Osteocyte (in vitro differentiated cells): ENCODE data around the gene HS3ST2. TPM values are rescaled to one million over a fixed set of nuclear protein-coding genes. Genes with fewer than 3 reads are reported as not detected.
"Not testable (repeated sequence)": the region's sequence is repeated elsewhere in the genome, so short reads cannot be mapped to it uniquely, and the experiment has no call there.

Experiments
- DNase-seq: peaks from one replicate; pipeline ENCODE4 v3.0.0; 2021; ENCODE audit warnings: mixed read lengths; ENCODE audit not compliant: unreplicated experiment; ENCODE audit errors: extremely low spot score
- H3K27ac Mint-ChIP-seq: one replicate; pipeline ENCODE4 v1.8.0; 2021; ENCODE audit warnings: mild to moderate bottlenecking, mixed read lengths; ENCODE audit not compliant: unreplicated experiment
- H3K27me3 Mint-ChIP-seq: one replicate; pipeline ENCODE4 v1.8.0; 2021; ENCODE audit warnings: mixed read lengths; ENCODE audit not compliant: unreplicated experiment
- H3K36me3 Mint-ChIP-seq: one replicate; pipeline ENCODE4 v1.8.0; 2021; ENCODE audit warnings: mixed read lengths; ENCODE audit not compliant: unreplicated experiment
- H3K4me1 Mint-ChIP-seq: one replicate; pipeline ENCODE4 v1.8.0; 2021; ENCODE audit warnings: mixed read lengths; ENCODE audit not compliant: unreplicated experiment
- H3K4me3 Mint-ChIP-seq: one replicate; pipeline ENCODE4 v1.8.0; 2021; ENCODE audit warnings: mild to moderate bottlenecking, moderate library complexity, mixed read lengths; ENCODE audit not compliant: unreplicated experiment
- H3K9me3 Mint-ChIP-seq: one replicate; pipeline ENCODE4 v1.8.0; 2021; ENCODE audit warnings: mixed read lengths; ENCODE audit not compliant: unreplicated experiment
- CTCF ChIP-seq: fragments of 200-600 bp; sonication (generic); IDR thresholded peaks from 2 replicates; pipeline ENCODE4 v1.5.0; 2021; ENCODE audit warnings: antibody characterized with exemption, mild to moderate bottlenecking, moderate library complexity
- total RNA-seq: library from RNA; stranded (reverse); gene quantifications from 2 replicates; pipeline ENCODE4 v1.2.1, GENCODE V29; 2021

The HS3ST2 gene
- total RNA-seq, 1 donor from 2014 or later = not detected

GRCh38 chr16:22838681-22839080 is 24.7 kb downstream of the HS3ST2 start:
- no peaks in the 10 kb centered on the region for H3K9me3 Mint-ChIP-seq
- no peaks in the 10 kb centered on the region for H3K4me1 Mint-ChIP-seq
- H3K27me3 Mint-ChIP-seq = peaks cover 6% of the 10 kb centered on the region
- TF ChIP-seq CTCF = no peak
- no peaks in the 10 kb centered on the region for H3K36me3 Mint-ChIP-seq
- peak; percentile 73 for DNase-seq
- H3K27ac Mint-ChIP-seq = no peak overlapping the region
- no peak overlapping the region for H3K4me3 Mint-ChIP-seq

- DNase-seq = peak; percentile 56
- H3K9me3 Mint-ChIP-seq, H3K27ac Mint-ChIP-seq, H3K27me3 Mint-ChIP-seq, H3K36me3 Mint-ChIP-seq, H3K4me1 Mint-ChIP-seq, H3K4me3 Mint-ChIP-seq: not testable (repeated sequence)
These were observed 28.1 kb downstream of the HS3ST2 start for GRCh38 chr16:22842031-22842430.

GRCh38 chr16:22843122-22843521 is 29.2 kb downstream of the HS3ST2 start:
- Mint-ChIP-seq H3K27ac (no peak overlapping the region), H3K4me1 (no peaks in the 10 kb centered on the region), H3K27me3 (peaks cover 3% of the 10 kb centered on the region), H3K4me3 (no peak overlapping the region), H3K9me3 (no peaks in the 10 kb centered on the region), H3K36me3 (no peaks in the 10 kb centered on the region)
- peak; percentile 21 for DNase-seq
- no peak for TF ChIP-seq CTCF

GRCh38 chr16:22843856-22844255 is 29.9 kb downstream of the HS3ST2 start:
- H3K27me3 Mint-ChIP-seq = peaks cover 3% of the 10 kb centered on the region
- no peak overlapping the region for H3K27ac Mint-ChIP-seq
- H3K9me3 Mint-ChIP-seq = no peaks in the 10 kb centered on the region
- no peaks in the 10 kb centered on the region for H3K36me3 Mint-ChIP-seq
- TF ChIP-seq CTCF = no peak
- no peak for DNase-seq
- H3K4me1 Mint-ChIP-seq = no peaks in the 10 kb centered on the region
- H3K4me3 Mint-ChIP-seq = no peak overlapping the region

- H3K4me1 Mint-ChIP-seq = no peaks in the 10 kb centered on the region
- no peak for TF ChIP-seq CTCF
- peaks cover 3% of the 10 kb centered on the region for H3K27me3 Mint-ChIP-seq
- no peaks in the 10 kb centered on the region for H3K36me3 Mint-ChIP-seq
- H3K9me3 Mint-ChIP-seq = no peaks in the 10 kb centered on the region
- peak; percentile 36 for DNase-seq
- no peak overlapping the region for H3K4me3 Mint-ChIP-seq
- H3K27ac Mint-ChIP-seq = no peak overlapping the region
These were observed 30.5 kb downstream of the HS3ST2 start for GRCh38 chr16:22844416-22844815.

- peak; percentile 11 for DNase-seq
- H3K36me3 Mint-ChIP-seq = no peaks in the 10 kb centered on the region
These were observed 33.1 kb downstream of the HS3ST2 start for GRCh38 chr16:22847100-22847499.

More at GRCh38 chr16:22847100-22847499, 33.1 kb downstream of the HS3ST2 start:
- H3K27ac Mint-ChIP-seq = no peak overlapping the region
- H3K9me3 Mint-ChIP-seq = no peaks in the 10 kb centered on the region
- no peaks in the 10 kb centered on the region for H3K4me1 Mint-ChIP-seq
- H3K27me3 Mint-ChIP-seq = no peaks in the 10 kb centered on the region
- TF ChIP-seq CTCF = no peak
- H3K4me3 Mint-ChIP-seq = no peak overlapping the region
